Effector memory CD4-positive, alpha-beta T cell (primary cell): ENCODE data around the gene ARHGAP10.
"Not testable (repeated sequence)": the region's sequence is repeated elsewhere in the genome, so short reads cannot be mapped to it uniquely, and the experiment has no call there.

Source experiments
- DNase-seq, 3 donors: peaks; one replicate each; pipeline ENCODE4 v3.0.0-alpha.2; 2020
- H3K27ac ChIP-seq: 2 replicates; pipeline ENCODE4 v1.7.0; 2013; ENCODE audit warnings: mild to moderate bottlenecking, low read length, moderate library complexity; ENCODE audit not compliant: insufficient read depth, poor library complexity, severe bottlenecking
- H3K27me3 ChIP-seq: replicated peaks from 2 replicates; pipeline ENCODE4 v1.7.0; 2013; ENCODE audit warnings: mild to moderate bottlenecking, low read length; ENCODE audit not compliant: insufficient read depth, control insufficient read depth, poor library complexity, severe bottlenecking
- H3K36me3 ChIP-seq: 2 replicates; pipeline ENCODE4 v1.7.0; 2013; ENCODE audit warnings: mild to moderate bottlenecking, low read length, moderate library complexity; ENCODE audit not compliant: control insufficient read depth, insufficient read depth
- H3K4me1 ChIP-seq: 2 replicates; pipeline ENCODE4 v1.7.0; 2013; ENCODE audit warnings: low read length, mild to moderate bottlenecking; ENCODE audit not compliant: control insufficient read depth, insufficient read depth, poor library complexity, severe bottlenecking
- H3K4me3 ChIP-seq: 2 replicates; pipeline ENCODE4 v1.7.0; 2013; ENCODE audit warnings: low read length, low read depth, mild to moderate bottlenecking; ENCODE audit not compliant: insufficient read depth, poor library complexity, severe bottlenecking
- H3K9me3 ChIP-seq: 2 replicates; pipeline ENCODE4 v1.7.0; 2013; ENCODE audit warnings: mild to moderate bottlenecking, low read length, moderate library complexity; ENCODE audit not compliant: control insufficient read depth

ARHGAP10 gene

GRCh38 chr4:148072789-148073188 lies 340.9 kb downstream of the ARHGAP10 start:
- H3K27me3 ChIP-seq, result no peaks in the 10 kb centered on the region
- H3K36me3 ChIP-seq, result peaks cover 23% of the 10 kb centered on the region
- H3K4me1 ChIP-seq, result no peaks in the 10 kb centered on the region
- no peak overlapping the region for H3K4me3 ChIP-seq
- peaks cover 27% of the 10 kb centered on the region for H3K9me3 ChIP-seq
- no peak for DNase-seq
- H3K27ac ChIP-seq, result no peak overlapping the region

- Histone ChIP-seq H3K36me3 (peaks cover 29% of the 10 kb centered on the region), H3K27ac (no peak overlapping the region), H3K9me3 (peaks cover 27% of the 10 kb centered on the region), H3K4me1 (no peaks in the 10 kb centered on the region), H3K4me3 (no peak overlapping the region), H3K27me3 (no peaks in the 10 kb centered on the region)
- no peak for DNase-seq
These were observed 341.5 kb downstream of the ARHGAP10 start for GRCh38 chr4:148073349-148073748.

GRCh38 chr4:148074462-148074861 lies 342.6 kb downstream of the ARHGAP10 start:
- Histone ChIP-seq H3K4me3 (no peak overlapping the region), H3K4me1 (no peaks in the 10 kb centered on the region), H3K36me3 (peaks cover 36% of the 10 kb centered on the region), H3K9me3 (peaks cover 27% of the 10 kb centered on the region), H3K27ac (no peak overlapping the region), H3K27me3 (no peaks in the 10 kb centered on the region)
- DNase-seq, result no peak

- no peak overlapping the region for H3K4me3 ChIP-seq
- peaks cover 36% of the 10 kb centered on the region for H3K36me3 ChIP-seq
- peaks cover 27% of the 10 kb centered on the region for H3K9me3 ChIP-seq
- no peaks in the 10 kb centered on the region for H3K4me1 ChIP-seq
- H3K27me3 ChIP-seq, result no peaks in the 10 kb centered on the region
- DNase-seq, result no peak
- H3K27ac ChIP-seq, result no peak overlapping the region
These were observed 343.6 kb downstream of the ARHGAP10 start for GRCh38 chr4:148075438-148075837.

GRCh38 chr4:148076964-148077363 lies 345.1 kb downstream of the ARHGAP10 start:
- Histone ChIP-seq H3K4me3 (no peak overlapping the region), H3K27me3 (no peaks in the 10 kb centered on the region), H3K27ac (no peak overlapping the region), H3K36me3 (peaks cover 36% of the 10 kb centered on the region), H3K9me3 (peaks cover 27% of the 10 kb centered on the region), H3K4me1 (no peaks in the 10 kb centered on the region)
- no peak for DNase-seq

- Histone ChIP-seq H3K27ac (no peak overlapping the region), H3K27me3 (no peaks in the 10 kb centered on the region), H3K36me3 (peaks cover 36% of the 10 kb centered on the region), H3K9me3 (peaks cover 27% of the 10 kb centered on the region), H3K4me3 (no peak overlapping the region), H3K4me1 (no peaks in the 10 kb centered on the region)
- DNase-seq, result no peak
These were observed 345.7 kb downstream of the ARHGAP10 start for GRCh38 chr4:148077581-148077980.

- no peak overlapping the region for H3K27ac ChIP-seq
- H3K4me1 ChIP-seq, result no peaks in the 10 kb centered on the region
- H3K27me3 ChIP-seq, result no peaks in the 10 kb centered on the region
- no peak for DNase-seq
- peaks cover 24% of the 10 kb centered on the region for H3K9me3 ChIP-seq
- H3K36me3 ChIP-seq, result peaks cover 31% of the 10 kb centered on the region
- H3K4me3 ChIP-seq, result no peak overlapping the region
These were observed 346.2 kb downstream of the ARHGAP10 start for GRCh38 chr4:148078061-148078460.

- H3K36me3 ChIP-seq, result peaks cover 22% of the 10 kb centered on the region
- H3K27me3 ChIP-seq, result no peaks in the 10 kb centered on the region
- DNase-seq, result no peak
- H3K9me3 ChIP-seq, result peaks cover 7% of the 10 kb centered on the region
- no peak overlapping the region for H3K27ac ChIP-seq
- no peaks in the 10 kb centered on the region for H3K4me1 ChIP-seq
- no peak overlapping the region for H3K4me3 ChIP-seq
These were observed 348.1 kb downstream of the ARHGAP10 start for GRCh38 chr4:148079961-148080360.

GRCh38 chr4:148081267-148081666 lies 349.4 kb downstream of the ARHGAP10 start:
- no peak overlapping the region for H3K4me3 ChIP-seq
- no peaks in the 10 kb centered on the region for H3K9me3 ChIP-seq
- peaks cover 22% of the 10 kb centered on the region for H3K36me3 ChIP-seq
- no peak for DNase-seq
- no peaks in the 10 kb centered on the region for H3K27me3 ChIP-seq
- no peak overlapping the region for H3K27ac ChIP-seq
- no peaks in the 10 kb centered on the region for H3K4me1 ChIP-seq

- Histone ChIP-seq H3K27me3 (no peaks in the 10 kb centered on the region), H3K27ac (no peak overlapping the region), H3K36me3 (peaks cover 22% of the 10 kb centered on the region), H3K9me3 (no peaks in the 10 kb centered on the region), H3K4me3 (no peak overlapping the region), H3K4me1 (no peaks in the 10 kb centered on the region)
- no peak for DNase-seq
These were observed 349.9 kb downstream of the ARHGAP10 start for GRCh38 chr4:148081745-148082144.

GRCh38 chr4:148083073-148083472 lies 351.2 kb downstream of the ARHGAP10 start:
- H3K9me3 ChIP-seq, H3K27me3 ChIP-seq, DNase-seq, H3K4me3 ChIP-seq, H3K4me1 ChIP-seq, H3K27ac ChIP-seq: not testable (repeated sequence)
- H3K36me3 ChIP-seq, result peaks cover 11% of the 10 kb centered on the region
